K562 (cell line): ENCODE results near the gene C21orf58. TPM values are rescaled to one million over a fixed set of nuclear protein-coding genes. Genes with fewer than 3 reads are reported as not detected.

Experiments
- ASH1L ChIP-seq: fragments of 450-650 bp; IDR thresholded peaks from 2 replicates; pipeline ENCODE4 v1.6.1; 2018; ENCODE audit warnings: borderline replicate concordance, mild to moderate bottlenecking, low read depth; ENCODE audit not compliant: partially characterized antibody
- CBX3 ChIP-seq, 2 experiments: IDR thresholded peaks; 1 replicate in 1 of 2; 2 replicates in 1 of 2; pipeline ENCODE4 v1.6.1; 2012; ENCODE audit warnings: inconsistent platforms in 2 of 2, low read length in 2 of 2, borderline replicate concordance in 1 of 2, control low read depth in 1 of 2
- FOXP1 ChIP-seq: sonication (generic); formaldehyde crosslinking; IDR thresholded peaks from 2 replicates; pipeline ENCODE4 v1.8.0; 2022; ENCODE audit warnings: mild to moderate bottlenecking, missing genetic modification reagents
- HMG20A ChIP-seq: fragments of 450-650 bp; formaldehyde crosslinking; conservative IDR thresholded peaks from 2 replicates; pipeline ENCODE4 v1.4.0; 2020; ENCODE audit warnings: mild to moderate bottlenecking, mixed read lengths
- HMG20B ChIP-seq: fragments of 250-450 bp; sonication (Bioruptor Pico); IDR thresholded peaks from 2 replicates; pipeline ENCODE4 v1.5.0; 2021; ENCODE audit warnings: mild to moderate bottlenecking
- HNRNPL ChIP-seq: fragments of 200-400 bp; formaldehyde crosslinking; IDR thresholded peaks from 2 replicates; pipeline ENCODE4 v1.6.1; 2017; ENCODE audit warnings: low read depth, mild to moderate bottlenecking, low read length
- KDM2B ChIP-seq: fragments of 250-450 bp; sonication (Bioruptor Pico); IDR thresholded peaks from 2 replicates; pipeline ENCODE4 v1.8.0; 2021; ENCODE audit warnings: mild to moderate bottlenecking, moderate library complexity
- KLF16 ChIP-seq: IDR thresholded peaks from 2 replicates; pipeline ENCODE4 v1.6.1; 2016; ENCODE audit warnings: antibody characterized with exemption
- LCOR ChIP-seq: sonication (generic); formaldehyde crosslinking; IDR thresholded peaks from 2 replicates; pipeline ENCODE4 v1.8.0; 2022; ENCODE audit warnings: mild to moderate bottlenecking, missing genetic modification reagents
- NCOA1 ChIP-seq: fragments of 450-650 bp; IDR thresholded peaks from 2 replicates; pipeline ENCODE4 v1.6.1; 2016; ENCODE audit warnings: low read depth
- PML ChIP-seq: IDR thresholded peaks from 2 replicates; pipeline ENCODE4 v1.6.1; 2012; ENCODE audit warnings: low read length, inconsistent platforms
- POLR2AphosphoS2 ChIP-seq: IDR thresholded peaks from 2 replicates; pipeline ENCODE4 v1.6.1; 2012; ENCODE audit warnings: low read length, improper control_type of control experiment
- RBM25 ChIP-seq: fragments of 200-400 bp; formaldehyde crosslinking; IDR thresholded peaks from 2 replicates; pipeline ENCODE4 v1.6.1; 2018; ENCODE audit warnings: low read length, low read depth, moderate library complexity; ENCODE audit not compliant: severe bottlenecking
- RBM39 ChIP-seq: fragments of 200-400 bp; formaldehyde crosslinking; optimal IDR thresholded peaks from 2 replicates; pipeline ENCODE3; 2018; ENCODE audit warnings: low read depth, low read length
- REST ChIP-seq, 2 experiments: fragments of 450-650 bp; formaldehyde crosslinking in 1 of 2; IDR thresholded peaks; 2 replicates each; pipeline versions ENCODE4 v1.4.0 to v1.6.1; 2014 to 2020; ENCODE audit warnings: mild to moderate bottlenecking in 2 of 2, borderline replicate concordance in 1 of 2, low read depth in 1 of 2
- TFAP4 ChIP-seq: sonication (generic); formaldehyde crosslinking; IDR thresholded peaks from 2 replicates; pipeline ENCODE4 v1.8.0; 2022; ENCODE audit warnings: missing genetic modification reagents, mild to moderate bottlenecking, moderate library complexity, borderline replicate concordance
- ZNF639 ChIP-seq, 2 experiments: fragments of 200-800 bp in 1 of 2; sonication (Bioruptor generic) in 1 of 2; sonication (generic) in 1 of 2; formaldehyde crosslinking in 1 of 2; IDR thresholded peaks in 1 of 2; conservative IDR thresholded peaks in 1 of 2; 2 replicates each; pipeline versions ENCODE4 v1.5.0 to v1.6.1; 2016 to 2020; ENCODE audit warnings: missing compliant biosample characterization in 1 of 2, missing genetic modification characterization in 1 of 2, missing genetic modification reagents in 1 of 2
- polyA plus RNA-seq, 8 experiments: library from polyadenylated mRNA; depleted of rRNA in 4 of 8; stranded (reverse) in 5 of 8; unstranded in 3 of 8; fragments of >200 nt; fragmentation: Nextera tagmentation in 2 of 8; fragmentation: Illumina TruSeq in 1 of 8; extraction: Ambion mirVana in 2 of 8; extraction: Trizol in 1 of 8; gene quantifications; 2 replicates each; pipeline versions ENCODE4 v1.2.1 to v1.2.3, GENCODE V29; 2011 to 2014; ENCODE audit warnings: inconsistent platforms in 1 of 8, missing spikeins in 1 of 8
- total RNA-seq, 7 experiments: library from RNA; depleted of rRNA in 6 of 7; stranded (reverse); fragments of >200 nt in 6 of 7; fragmentation: Illumina TruSeq in 2 of 7; extraction: Trizol in 2 of 7; gene quantifications; 2 replicates each; pipeline versions ENCODE4 v1.2.1 to v1.2.3, GENCODE V29; 2011 to 2021; ENCODE audit warnings: low replicate concordance in 1 of 7

Gene C21orf58
- total and polyA plus RNA-seq, 9 of the 15 experiments (the other 6 are each of a cell fraction or from before 2014, with no cell fraction given) = 1.2 to 30.5 (median 12.4) TPM

GRCh38 chr21:46323710-46324389 lies at the start of gene C21orf58, which contains the start of gene PCNT (continued):
- TF ChIP-seq REST (IDR thresholded peaks at IDR 0.05; ENCODE audit: borderline replicate concordance) (no peak), REST (CRISPR knock-in tag; IDR thresholded peaks at IDR 0.05; ENCODE audit: low read depth) (peak; percentile 77; the same call in 1 of the 2 replicates), HMG20A (CRISPR knock-in tag) (no peak), NCOA1 (peak; percentile 47; the same call in 1 of the 2 replicates), FOXP1 (CRISPR knock-in tag) (peak; percentile 92; the same call in 1 of the 2 replicates), PML (peak; percentile 63), HNRNPL (peak; percentile 60; the same call in 1 of the 2 replicates), HMG20B (no peak), POLR2AphosphoS2 (peak; percentile 81; the same call in 1 of the 2 replicates), RBM39 (peak; percentile 84), KLF16 (0 out of 2 replicates have a peak, but pooled peaks have one; percentile 26), RBM25 (peak; percentile 100), LCOR (CRISPR knock-in tag) (peak; percentile 64; the same call in 1 of the 2 replicates), ZNF639 (CRISPR knock-in tag; conservative IDR thresholded peaks at IDR 0.05 in 1 of 2, IDR thresholded peaks at IDR 0.05 in 1 of 2) (peak in 1 of 2 experiments; percentile 92; a peak in 2 of 4 replicates), KDM2B (CRISPR knock-in tag) (peak; percentile 84; the same call in 1 of the 2 replicates), ASH1L (peak; percentile 91), CBX3 (IDR thresholded peaks at IDR 0.05; ENCODE audit: borderline replicate concordance in 1 of 2, low read length in 2 of 2) (peak in 1 of 2 experiments; percentile 8; a peak in 1 of 3 replicates), TFAP4 (CRISPR knock-in tag) (peak; percentile 70; the same call in 1 of the 2 replicates)
